ENCODE results near the gene KIF3A.

The KIF3A gene

DNA sequence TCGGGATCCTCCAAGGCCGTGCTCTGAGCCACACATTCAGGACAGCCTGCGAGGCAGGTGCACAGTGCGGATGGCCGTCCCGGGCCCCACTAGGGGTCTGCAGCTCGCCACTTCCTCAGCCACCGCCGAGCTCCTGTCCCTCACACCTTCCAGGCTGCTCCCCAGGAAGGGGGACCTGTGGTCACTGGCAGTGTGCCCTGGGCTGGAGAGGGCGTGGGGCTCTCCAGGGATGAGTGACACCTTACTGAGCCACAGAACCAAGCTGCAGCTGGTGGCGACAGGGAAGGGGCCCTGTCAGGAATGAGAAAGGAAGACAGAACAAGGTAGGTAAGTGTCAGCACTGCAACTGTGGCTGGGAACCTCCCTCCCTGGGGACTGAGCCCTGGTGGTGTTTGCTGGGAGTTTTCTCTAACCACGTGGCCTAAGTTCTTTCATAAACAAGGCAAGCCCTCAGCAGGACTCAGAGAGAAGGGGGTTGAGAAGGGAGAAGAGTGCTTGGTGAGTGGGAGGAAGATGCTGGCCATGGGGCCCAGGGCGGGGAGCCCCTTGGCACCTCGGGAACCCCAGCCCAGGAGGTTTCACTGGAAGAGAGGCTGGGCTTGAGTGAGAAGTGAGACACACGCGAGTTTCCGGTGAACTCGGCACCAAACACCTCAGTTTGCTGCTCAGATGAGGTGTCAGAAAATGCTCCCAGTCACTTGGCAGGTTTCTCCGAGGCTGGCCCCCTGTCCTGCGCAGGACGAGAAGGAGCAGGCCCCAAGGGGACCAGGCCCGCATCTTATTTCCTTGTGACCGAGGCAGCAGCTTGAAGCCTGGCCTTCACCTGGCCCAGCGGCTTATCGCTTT, 74.2 kb downstream of the KIF3A start:
- DNase-seq (ENCODE audit: low read depth in 3 of 3), result peak in 1 of 3 experiments; percentile 57

DNA sequence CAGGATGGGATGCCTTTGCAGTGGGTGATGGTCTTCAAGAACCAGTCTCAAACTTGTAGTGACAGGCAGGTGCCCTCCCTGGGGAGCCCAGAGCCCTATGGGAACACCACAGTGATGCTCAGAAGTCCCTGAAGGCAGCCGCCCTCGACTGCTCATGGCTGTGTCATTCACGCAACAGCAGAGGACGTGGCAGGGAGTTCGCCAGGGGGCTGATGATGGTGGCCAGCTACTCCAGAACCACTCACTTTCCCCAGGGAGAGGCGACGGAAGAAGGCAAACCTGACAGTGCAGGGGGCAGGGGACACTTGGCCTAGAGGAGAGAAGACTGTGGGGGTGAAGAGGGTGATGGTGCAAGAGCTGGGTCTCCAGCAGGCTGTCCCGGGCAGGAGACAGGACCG, 75.3 kb downstream of the KIF3A start:
- no peak for DNase-seq (ENCODE audit: low read depth in 3 of 3)

DNA sequence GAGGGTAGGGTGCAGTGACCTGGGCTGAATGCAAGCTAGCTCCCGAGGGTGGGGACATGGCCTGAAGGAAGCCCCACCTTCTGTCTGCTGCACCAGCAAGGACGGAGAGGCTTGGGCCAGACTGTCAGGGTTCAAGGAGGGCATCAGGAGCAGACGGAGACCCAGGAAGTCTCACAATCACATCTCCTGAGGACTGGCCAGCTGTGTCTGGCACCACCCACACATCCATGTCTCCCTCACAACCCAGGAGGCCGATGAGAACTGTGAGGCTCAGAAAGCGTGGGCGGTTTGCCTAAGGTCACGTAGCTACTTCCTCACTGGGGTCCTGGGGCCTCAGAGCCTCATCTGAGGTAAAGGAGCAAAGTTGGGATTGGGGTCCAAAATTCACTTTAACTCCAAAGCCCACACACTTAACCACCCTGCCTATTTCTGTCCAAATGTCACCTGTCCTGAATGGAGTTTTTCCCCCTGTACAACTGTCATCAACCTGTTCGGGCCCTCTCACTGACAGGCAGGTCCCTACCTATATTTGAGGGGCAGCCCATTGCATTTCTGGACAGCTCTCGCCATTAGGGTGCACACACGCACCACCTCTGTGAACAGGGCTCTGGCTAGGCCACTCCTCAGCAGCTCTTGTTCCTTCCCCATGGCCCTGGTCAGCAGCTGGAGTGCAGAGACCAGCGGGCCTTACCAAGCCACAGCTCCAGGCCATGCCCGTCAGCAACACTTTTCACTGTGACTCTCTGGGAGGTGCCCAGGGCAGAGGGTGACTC, 75.9 kb downstream of the KIF3A start:
- no peak for DNase-seq (ENCODE audit: low read depth in 3 of 3)

DNA sequence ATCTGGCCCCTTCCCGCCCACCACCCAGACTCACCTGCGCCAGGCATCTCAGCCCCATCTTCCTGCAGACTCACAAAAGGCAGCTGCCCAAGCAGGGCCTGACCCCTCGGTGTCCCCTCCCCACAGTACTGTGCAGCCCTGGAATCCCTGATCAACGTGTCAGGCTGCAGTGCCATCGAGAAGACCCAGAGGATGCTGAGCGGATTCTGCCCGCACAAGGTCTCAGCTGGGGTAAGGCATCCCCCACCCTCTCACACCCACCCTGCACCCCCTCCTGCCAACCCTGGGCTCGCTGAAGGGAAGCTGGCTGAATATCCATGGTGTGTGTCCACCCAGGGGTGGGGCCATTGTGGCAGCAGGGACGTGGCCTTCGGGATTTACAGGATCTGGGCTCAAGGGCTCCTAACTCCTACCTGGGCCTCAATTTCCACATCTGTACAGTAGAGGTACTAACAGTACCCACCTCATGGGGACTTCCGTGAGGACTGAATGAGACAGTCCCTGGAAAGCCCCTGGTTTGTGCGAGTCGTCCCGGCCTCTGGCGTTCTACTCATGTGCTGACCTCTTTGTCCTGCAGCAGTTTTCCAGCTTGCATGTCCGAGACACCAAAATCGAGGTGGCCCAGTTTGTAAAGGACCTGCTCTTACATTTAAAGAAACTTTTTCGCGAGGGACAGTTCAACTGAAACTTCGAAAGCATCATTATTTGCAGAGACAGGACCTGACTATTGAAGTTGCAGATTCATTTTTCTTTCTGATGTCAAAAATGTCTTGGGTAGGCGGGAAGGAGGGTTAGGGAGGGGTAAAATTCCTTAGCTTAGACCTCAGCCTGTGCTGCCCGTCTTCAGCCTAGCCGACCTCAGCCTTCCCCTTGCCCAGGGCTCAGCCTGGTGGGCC, 77.5 kb downstream of the KIF3A start:
- no peak for DNase-seq (ENCODE audit: low read depth in 3 of 3)

DNA sequence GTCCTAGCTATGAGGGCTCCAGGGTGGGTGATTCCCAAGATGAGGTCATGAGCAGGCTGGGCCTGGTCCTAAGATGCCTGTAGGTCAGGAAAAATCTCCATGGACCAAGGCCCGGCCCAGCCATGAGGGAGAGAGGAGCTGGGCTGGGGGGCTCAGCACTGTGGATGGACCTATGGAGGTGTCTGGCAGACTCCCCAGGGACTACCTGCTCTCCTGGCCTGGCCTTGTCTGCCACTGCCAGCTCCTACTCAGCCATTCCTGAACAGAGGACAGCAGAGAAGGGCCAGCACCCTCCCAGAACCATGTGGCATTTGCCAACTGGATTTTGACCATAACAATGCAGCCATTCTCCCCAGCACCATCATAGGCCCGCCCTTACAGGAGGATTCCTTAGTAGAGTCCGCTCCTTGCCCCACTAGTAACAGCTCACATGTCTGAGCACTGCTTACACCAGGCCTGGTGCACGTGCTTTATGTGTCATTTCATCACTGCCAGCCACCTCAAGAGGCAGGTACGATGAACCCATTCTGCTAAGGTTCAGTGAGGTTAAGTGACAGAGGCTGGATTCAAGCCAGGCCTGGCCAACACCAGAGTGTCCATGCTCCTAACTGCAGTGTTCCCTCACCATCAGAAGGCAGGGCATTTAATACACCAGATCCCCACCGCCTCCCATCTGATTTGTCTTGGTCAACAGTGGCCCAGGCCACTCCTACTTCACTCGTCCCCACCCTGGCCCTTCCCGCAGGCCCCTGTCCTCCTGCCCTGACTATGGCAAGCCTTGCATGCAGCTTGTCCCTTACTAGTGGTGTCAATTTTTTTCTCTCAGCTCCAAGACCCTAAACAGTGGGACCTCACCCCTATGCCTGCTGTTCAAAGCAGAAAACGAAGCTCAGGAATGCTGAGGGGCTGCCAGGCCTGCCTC, 78.7 kb downstream of the KIF3A start:
- DNase-seq (ENCODE audit: low read depth in 3 of 3), result no peak

DNA sequence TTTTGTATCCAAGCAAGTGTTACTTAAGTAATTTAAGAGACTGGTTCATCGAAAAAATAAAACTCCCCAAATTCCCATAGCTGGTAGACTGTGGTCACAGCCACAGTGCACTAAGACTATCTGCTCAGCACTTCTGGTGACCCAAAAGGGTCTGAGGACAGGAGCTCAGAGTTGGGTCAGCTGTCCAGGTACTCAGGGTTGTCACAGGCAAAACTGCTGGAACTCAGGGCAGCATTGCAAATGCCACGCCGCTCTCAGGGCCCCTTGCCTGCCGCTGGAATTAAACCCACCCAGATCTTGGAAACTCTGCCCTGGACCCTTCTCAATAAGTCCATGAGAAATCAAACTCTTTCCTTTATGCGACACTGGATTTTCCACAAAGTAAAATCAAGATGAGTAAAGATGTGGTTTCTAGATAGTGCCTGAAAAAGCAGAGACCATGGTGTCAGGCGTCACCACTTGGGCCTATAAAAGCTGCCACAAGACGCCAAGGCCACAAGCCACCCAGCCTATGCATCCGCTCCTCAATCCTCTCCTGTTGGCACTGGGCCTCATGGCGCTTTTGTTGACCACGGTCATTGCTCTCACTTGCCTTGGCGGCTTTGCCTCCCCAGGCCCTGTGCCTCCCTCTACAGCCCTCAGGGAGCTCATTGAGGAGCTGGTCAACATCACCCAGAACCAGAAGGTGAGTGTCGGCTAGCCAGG, 79.5 kb downstream of the KIF3A start, which contains the start of gene IL13:
IL13 (plus strand) TSS at position 498 of the 705 bp plus-strand sequence; CDS start at position 512, 14 bp downstream.
- DNase-seq (ENCODE audit: low read depth in 3 of 3), result no peak

DNA sequence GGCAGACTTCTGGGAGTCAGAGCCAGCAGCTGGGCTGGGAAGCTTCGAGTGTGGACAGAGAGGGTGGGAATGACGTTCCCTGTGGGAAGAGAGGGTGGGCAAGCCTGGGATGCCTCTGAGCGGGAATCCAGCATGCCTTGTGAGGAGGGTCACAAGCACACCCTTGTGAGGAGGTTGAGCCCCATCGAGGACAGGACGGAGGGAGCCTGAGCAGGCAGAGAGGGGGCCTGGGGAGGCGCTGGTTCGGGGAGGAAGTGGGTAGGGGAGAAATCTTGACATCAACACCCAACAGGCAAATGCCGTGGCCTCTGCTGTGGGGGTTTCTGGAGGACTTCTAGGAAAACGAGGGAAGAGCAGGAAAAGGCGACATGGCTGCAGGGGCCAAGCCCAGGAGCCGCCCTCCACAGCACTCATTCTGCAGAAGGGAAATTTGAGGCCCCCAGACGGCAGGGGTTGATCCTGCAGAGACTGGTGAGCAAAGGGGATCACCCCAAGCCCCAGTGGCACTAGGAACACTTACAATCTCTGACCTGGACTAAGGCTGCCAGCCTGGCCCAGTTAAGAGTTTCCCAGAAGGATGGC, 80.5 kb downstream of the KIF3A start:
- no peak for DNase-seq (ENCODE audit: low read depth in 3 of 3)

DNA sequence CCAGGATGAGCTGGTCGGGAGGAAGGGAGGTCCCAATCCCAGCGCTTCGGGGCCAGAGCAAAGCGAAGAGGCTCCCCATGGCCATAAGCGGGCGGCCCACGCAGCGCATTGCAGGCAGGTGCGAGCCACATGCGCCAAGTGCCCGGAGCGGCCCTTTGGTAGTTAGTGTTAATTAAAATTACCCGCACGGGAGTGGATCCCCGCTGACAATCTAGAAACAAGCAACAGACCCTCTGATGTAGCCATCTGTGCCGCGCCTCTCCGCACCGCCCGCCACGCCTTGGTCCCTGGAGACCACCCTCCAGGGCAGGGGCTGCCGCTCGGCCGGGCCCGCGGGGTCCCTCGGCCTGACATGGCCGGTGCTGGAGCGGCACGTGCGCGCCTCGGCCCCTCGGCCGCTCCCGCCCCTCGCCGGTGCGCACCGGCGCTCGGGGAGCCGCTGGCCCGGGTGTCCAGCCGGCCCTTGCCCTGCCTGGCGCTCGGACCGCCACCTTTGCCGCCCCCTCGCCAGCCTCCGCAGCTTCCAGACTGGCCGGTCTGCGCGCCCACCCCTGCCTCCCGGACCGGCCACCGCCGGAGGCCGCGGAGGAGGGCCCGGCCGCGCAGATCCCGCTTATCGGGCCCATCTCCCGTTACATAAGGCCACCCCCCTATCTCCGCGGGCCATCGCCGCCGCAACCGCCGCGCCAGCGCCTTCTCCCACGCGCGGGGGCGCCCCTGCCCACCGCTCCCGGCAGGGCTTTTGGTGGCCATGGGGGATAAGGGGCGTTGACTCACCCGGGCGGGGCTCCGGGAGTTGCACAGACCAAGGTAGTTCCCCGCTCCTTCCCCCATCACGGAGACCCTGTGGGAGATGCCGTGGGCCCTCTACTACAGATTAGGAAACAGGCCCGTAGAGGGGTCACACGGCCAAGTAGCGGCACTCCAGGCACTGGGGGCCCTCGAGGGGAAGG, 81.2 kb downstream of the KIF3A start:
- DNase-seq (ENCODE audit: low read depth in 3 of 3), result peak in 1 of 3 experiments; percentile 46

DNA sequence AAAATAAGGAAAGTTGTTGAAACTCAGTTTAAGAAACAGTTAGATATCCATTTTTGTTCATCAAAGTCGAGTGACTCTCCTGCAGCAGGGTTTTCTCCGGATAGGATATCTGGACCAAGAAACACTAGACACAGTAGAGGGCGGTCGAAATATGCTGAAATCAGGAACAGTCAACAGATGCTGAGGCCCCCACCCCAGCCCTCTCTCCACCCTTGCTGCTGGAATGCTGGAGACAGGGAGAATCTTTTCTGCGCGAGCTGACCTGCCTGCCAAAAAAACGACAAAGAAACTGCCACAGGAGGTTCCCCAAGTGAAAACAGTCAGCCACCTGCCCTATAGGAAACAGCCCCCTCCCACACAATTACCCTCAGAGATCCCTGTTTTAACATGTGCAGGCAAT, 83.6 kb downstream of the KIF3A start:
- no peak for DNase-seq (ENCODE audit: low read depth in 3 of 3)

DNA sequence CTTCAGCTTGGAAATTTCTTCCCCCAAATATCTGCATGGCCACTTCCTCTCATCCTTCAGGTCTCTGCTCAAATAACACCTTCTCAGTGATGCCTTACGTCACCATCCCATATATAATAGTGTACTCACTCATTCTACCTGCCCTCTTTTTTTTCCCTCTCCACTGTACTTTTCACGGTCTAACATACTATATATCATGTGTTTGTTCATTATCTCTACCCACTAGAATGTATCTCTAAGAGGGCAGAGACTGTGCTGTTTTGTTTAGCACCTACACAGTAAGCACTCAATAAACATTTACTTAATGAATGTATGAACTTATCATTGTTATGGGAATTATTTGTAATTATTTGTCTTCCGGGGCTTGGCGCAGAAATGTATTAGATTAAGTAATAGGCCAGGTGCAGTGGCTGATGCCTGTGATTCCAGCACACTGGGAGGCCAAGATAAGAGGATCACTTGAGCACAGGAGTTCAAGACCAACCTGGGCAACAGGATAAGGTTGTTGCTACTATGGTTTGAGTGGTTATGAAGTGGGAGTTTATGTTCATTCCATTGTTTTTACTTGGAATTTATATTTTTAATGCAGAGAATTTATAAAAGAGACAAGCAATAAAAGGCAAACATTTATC, 85.4 kb downstream of the KIF3A start:
- no peak for DNase-seq (ENCODE audit: low read depth in 3 of 3)

DNA sequence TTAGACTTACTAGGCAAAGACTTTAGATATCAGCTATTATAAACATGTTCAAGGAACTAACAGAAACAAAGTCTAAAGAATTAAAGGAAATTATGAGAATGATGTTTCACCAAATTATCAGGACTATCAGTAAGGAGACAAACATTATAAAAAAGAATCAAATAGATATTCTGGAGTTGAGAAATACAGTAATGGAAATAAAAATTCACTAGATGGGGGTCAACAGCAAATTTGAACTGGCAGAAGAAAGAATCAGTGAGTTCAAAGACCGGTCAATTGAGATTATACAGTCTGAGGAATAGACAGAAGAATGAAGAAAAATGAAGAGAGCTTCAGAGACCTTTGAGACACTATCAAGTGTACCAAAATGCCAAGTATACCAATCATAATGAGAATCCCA, 89.0 kb downstream of the KIF3A start:
- no peak for DNase-seq (ENCODE audit: low read depth in 3 of 3)

DNA sequence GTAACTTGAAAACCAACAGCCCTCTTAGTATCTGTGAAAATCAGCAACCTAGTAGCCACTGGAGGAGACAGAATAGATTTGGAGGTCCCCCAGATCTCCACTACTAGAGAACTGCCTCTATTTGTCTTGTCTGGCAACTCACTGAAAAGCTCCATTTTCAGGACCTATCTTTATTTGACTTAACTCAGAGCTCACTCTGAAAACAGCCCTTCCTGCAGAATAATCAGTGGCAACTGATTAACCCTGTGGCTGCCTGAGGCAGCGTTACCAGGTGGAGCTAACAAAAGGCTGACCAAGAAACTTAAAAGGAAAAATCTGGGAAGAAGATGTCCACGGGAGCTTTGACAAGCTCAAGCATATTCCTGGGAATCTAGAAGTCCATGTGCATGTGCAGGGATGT, 89.9 kb downstream of the KIF3A start:
- DNase-seq (ENCODE audit: low read depth in 3 of 3), result no peak

DNA sequence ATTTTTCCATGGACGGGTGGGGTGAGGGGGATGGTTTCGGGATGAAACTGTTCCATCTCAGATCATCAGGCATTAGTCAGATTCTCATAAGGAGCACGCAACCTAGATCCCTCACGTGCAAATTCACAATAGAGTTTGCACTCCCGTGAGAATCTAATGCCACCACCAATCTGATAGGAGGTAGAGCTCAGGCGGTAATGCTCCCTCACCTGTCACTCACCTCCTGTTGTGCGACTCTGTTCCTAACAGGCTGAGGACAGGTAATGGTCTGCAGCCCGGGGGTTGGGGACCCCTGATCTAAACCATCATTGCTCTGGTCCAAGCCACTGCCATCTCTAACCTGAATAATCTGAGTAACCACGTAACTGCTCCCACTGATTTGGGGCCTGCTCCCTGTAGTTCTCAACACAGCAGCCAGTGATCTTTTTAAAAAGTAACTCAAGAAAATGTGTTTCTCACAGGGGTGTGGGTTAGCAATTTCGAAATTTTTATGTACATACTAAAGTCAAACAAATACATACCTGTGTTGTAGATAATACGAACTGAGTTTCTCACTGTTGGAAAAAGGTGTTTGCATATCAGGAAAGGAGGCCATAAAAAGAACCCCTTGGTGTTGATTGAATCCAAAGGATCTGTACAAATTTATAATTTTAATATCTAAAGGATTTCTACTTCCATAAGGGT, 90.6 kb downstream of the KIF3A start:
- no peak for DNase-seq (ENCODE audit: low read depth in 3 of 3)

DNA sequence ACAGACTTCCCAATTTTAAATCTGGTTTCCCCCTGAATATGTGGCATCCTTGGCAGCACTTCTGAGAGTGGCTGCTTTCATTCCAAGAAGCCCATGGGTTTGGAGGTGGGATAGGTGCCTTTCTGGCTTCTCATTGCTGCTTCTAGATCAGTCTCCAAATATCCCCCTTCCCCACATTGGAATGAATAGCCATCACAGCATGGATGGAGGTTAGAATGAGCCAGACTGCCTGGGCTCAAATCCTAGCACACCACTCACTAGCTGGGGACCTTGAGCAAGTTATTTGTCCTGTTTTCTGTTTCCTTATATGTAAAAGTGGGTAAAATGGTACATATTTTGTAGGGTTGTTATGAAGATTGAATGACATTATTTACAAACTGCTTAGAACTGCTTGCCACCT, 93.2 kb downstream of the KIF3A start:
- DNase-seq (ENCODE audit: low read depth in 3 of 3), result no peak

All from stimulated activated CD4-positive, alpha-beta T cell treated with anti-CD3 and anti-CD28 coated beads, TNF-alpha, amount 100 ng/mL, for 24 hours (primary cell).